Gastroesophageal sphincter (tissue), 4 donors: ENCODE measurements around the gene GPR180. TPM values are rescaled to one million over a fixed set of nuclear protein-coding genes. Genes with fewer than 3 reads are reported as not detected.
"Not testable (repeated sequence)": the region's sequence is repeated elsewhere in the genome, so short reads cannot be mapped to it uniquely, and the experiment has no call there.

ENCODE experiments used
- ATAC-seq: fragments of 150-250 bp; one replicate; pipeline ENCODE4 v1.9.1; 2016; ENCODE audit warnings: mild to moderate bottlenecking, moderate library complexity
- H3K27ac ChIP-seq, 4 donors: fragments of 200-600 bp; sonication (generic) in 3 of 4; 1 replicate in 3 of 4; 2 replicates in 1 of 4; pipeline ENCODE4 v1.5.1; 2016 to 2019
- H3K27me3 ChIP-seq: fragments of 200-600 bp; sonication (generic); one replicate; pipeline ENCODE4 v1.5.1; 2019
- H3K36me3 ChIP-seq, 2 donors: fragments of 200-600 bp; sonication (generic); one replicate each; pipeline ENCODE4 v1.5.1; 2019; ENCODE audit warnings: control low read depth in 1 of 2
- H3K4me1 ChIP-seq, 3 donors: fragments of 200-600 bp; sonication (generic); 1 replicate in 2 of 3; 2 replicates in 1 of 3; pipeline ENCODE4 v1.5.1; 2016 to 2019; ENCODE audit warnings: control low read depth in 2 of 3
- H3K4me3 ChIP-seq, 2 donors: fragments of 200-600 bp; sonication (generic); one replicate each; pipeline ENCODE4 v1.5.1; 2019; ENCODE audit warnings: mild to moderate bottlenecking in 1 of 2, moderate library complexity in 1 of 2
- H3K9me3 ChIP-seq, 3 donors: fragments of 200-600 bp; sonication (generic); one replicate each; pipeline ENCODE4 v1.5.1; 2017 to 2019; ENCODE audit warnings: control low read depth in 2 of 3
- EP300 ChIP-seq: sonication (generic); formaldehyde crosslinking; IDR thresholded peaks from one replicate; pipeline ENCODE4 v1.6.1; 2017; ENCODE audit warnings: antibody characterized with exemption, mild to moderate bottlenecking
- POLR2A ChIP-seq, 2 donors: fragments of 450-650 bp; IDR thresholded peaks; one replicate each; pipeline ENCODE4 v1.6.1; 2017; ENCODE audit warnings: antibody characterized with exemption in 2 of 2, mild to moderate bottlenecking in 2 of 2, moderate library complexity in 1 of 2
- POLR2AphosphoS5 ChIP-seq: sonication (generic); formaldehyde crosslinking; IDR thresholded peaks from one replicate; pipeline ENCODE4 v1.6.1; 2017; ENCODE audit warnings: antibody characterized with exemption
- WGBS, 2 donors: methylation state at CpG; one replicate each; pipeline ENCODE4 v1.1.5; 2018; ENCODE audit warnings: low coverage in 1 of 2; 5-methylcytosine and 5-hydroxymethylcytosine counted together
- total RNA-seq, 4 donors: library from RNA; depleted of rRNA; stranded (reverse); fragments of >200 nt; gene quantifications; one replicate each; pipeline ENCODE4 v1.1.0, GENCODE V29; 2016
- TF ChIP-seq, protein P1 (sequence below), 4 experiments: fragments of 200-600 bp in 2 of 4; fragments of 450-650 bp in 2 of 4; sonication (generic) in 1 of 4; IDR thresholded peaks; one replicate each; pipeline ENCODE4 v1.5.1; 2017 to 2019; ENCODE audit warnings: antibody characterized with exemption in 4 of 4, mild to moderate bottlenecking in 2 of 4, moderate library complexity in 2 of 4

Gene GPR180
- total RNA-seq, 4 donors from 2014 or later = 3.4 to 6.4 (median 5.5) TPM

- no peak overlapping the region for H3K27ac ChIP-seq
- TF ChIP-seq POLR2AphosphoS5 (no peak), POLR2A (IDR thresholded peaks at IDR 0.05) (no peak), EP300 (no peak)
- TF ChIP-seq, protein P1, sequence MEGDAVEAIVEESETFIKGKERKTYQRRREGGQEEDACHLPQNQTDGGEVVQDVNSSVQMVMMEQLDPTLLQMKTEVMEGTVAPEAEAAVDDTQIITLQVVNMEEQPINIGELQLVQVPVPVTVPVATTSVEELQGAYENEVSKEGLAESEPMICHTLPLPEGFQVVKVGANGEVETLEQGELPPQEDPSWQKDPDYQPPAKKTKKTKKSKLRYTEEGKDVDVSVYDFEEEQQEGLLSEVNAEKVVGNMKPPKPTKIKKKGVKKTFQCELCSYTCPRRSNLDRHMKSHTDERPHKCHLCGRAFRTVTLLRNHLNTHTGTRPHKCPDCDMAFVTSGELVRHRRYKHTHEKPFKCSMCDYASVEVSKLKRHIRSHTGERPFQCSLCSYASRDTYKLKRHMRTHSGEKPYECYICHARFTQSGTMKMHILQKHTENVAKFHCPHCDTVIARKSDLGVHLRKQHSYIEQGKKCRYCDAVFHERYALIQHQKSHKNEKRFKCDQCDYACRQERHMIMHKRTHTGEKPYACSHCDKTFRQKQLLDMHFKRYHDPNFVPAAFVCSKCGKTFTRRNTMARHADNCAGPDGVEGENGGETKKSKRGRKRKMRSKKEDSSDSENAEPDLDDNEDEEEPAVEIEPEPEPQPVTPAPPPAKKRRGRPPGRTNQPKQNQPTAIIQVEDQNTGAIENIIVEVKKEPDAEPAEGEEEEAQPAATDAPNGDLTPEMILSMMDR (IDR thresholded peaks at IDR 0.05) = no peak
- no peaks in the 10 kb centered on the region for H3K27me3 ChIP-seq
- H3K4me3 ChIP-seq = no peak overlapping the region
- peaks cover 0 to 9% (median 0%) of the 10 kb centered on the region in 3 donors for H3K9me3 ChIP-seq
- peaks cover 0 to 5% of the 10 kb centered on the region in 2 donors for H3K36me3 ChIP-seq
- no peak for ATAC-seq
- peaks cover 0 to 10% (median 4%) of the 10 kb centered on the region in 3 donors for H3K4me1 ChIP-seq
- WGBS, 2 donors = 33 to 80% methylated on average over 1 of the region's 1 CpG
Measured at GRCh38 chr13:94636942-94637578, 35.4 kb downstream of the GPR180 start.

- H3K9me3 ChIP-seq, H3K36me3 ChIP-seq, ATAC-seq, H3K27ac ChIP-seq, H3K27me3 ChIP-seq, H3K4me3 ChIP-seq: not testable (repeated sequence)
- H3K4me1 ChIP-seq = peaks cover 0 to 15% (median 4%) of the 10 kb centered on the region in 3 donors
- 95 to 100% methylated on average over 3 of the region's 3 CpGs for WGBS, 2 donors
Measured at GRCh38 chr13:94637677-94638076, 36.0 kb downstream of the GPR180 start.

DNA sequence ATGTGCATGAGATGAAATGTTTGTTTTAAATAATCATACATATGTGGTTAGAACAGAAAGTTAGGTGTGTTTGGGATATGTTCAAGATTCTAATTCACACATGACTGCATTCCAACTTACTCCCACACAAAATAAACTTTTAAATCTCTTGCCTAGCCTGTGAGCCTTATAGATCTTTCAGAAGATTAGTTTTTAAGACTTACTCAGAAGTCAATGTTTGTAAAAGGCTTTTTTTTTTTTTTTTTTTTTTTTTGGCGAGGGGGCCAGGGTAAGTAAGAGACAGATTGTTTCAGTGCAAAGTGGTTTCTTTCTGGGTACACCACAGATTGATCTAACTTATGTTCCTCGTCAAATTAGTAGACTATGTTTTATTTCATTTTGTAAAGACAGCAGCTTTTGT, 39.1 kb downstream of the GPR180 start:
- ATAC-seq = no peak
- H3K4me3 ChIP-seq = no peak overlapping the region
- H3K4me1 ChIP-seq = peaks cover 0 to 15% (median 4%) of the 10 kb centered on the region in 3 donors
- H3K27me3 ChIP-seq = no peaks in the 10 kb centered on the region
- 43 to 57% methylated on average over 1 to 2 of the region's 2 CpGs for WGBS, 2 donors
- H3K9me3 ChIP-seq = peaks cover 0 to 9% (median 0%) of the 10 kb centered on the region in 3 donors
- TF ChIP-seq POLR2AphosphoS5 (no peak), POLR2A (IDR thresholded peaks at IDR 0.05) (no peak), EP300 (no peak)
- TF ChIP-seq, protein P1 (IDR thresholded peaks at IDR 0.05) = no peak
- H3K36me3 ChIP-seq = no peaks in the 10 kb centered on the region
- H3K27ac ChIP-seq = no peak overlapping the region

GRCh38 chr13:94641409-94641941, 39.8 kb downstream of the GPR180 start:
- H3K4me3 ChIP-seq = no peak overlapping the region
- no peak for TF ChIP-seq EP300
- no peak for TF ChIP-seq POLR2A (IDR thresholded peaks at IDR 0.05)
- TF ChIP-seq POLR2AphosphoS5 = no peak
- TF ChIP-seq, protein P1 (IDR thresholded peaks at IDR 0.05) = no peak
- peaks cover 0 to 9% (median 0%) of the 10 kb centered on the region in 3 donors for H3K9me3 ChIP-seq
- 14 to 16% methylated on average over 3 of the region's 3 CpGs for WGBS, 2 donors
- H3K4me1 ChIP-seq = peaks cover 0 to 15% (median 4%) of the 10 kb centered on the region in 3 donors
- no peak overlapping the region for H3K27ac ChIP-seq
- no peaks in the 10 kb centered on the region for H3K36me3 ChIP-seq
- H3K27me3 ChIP-seq = no peaks in the 10 kb centered on the region
- no peak for ATAC-seq

DNA sequence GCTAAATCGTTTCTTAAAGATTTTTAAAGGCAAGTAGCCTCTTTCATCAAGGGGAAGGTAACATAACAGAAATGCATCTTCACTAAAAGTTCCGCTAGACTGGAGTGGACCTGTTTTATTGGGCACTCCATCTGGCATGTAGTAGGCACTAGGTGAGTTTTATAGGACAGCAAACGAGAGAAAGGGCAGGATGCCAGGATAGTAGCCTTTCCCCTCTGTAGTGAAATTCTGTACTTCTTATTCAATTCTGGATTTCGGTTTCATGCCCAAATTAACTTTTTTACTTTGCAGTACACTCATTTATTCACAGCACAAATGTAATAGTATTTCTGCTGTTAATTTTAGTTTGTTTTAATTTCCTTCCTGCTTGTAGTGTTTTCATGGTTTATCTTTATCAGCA, 45.2 kb downstream of the GPR180 start:
- WGBS, 2 donors = 81 to 86% methylated on average over 4 of the region's 4 CpGs
- H3K9me3 ChIP-seq = no peaks in the 10 kb centered on the region
- no peak overlapping the region for H3K27ac ChIP-seq
- ATAC-seq = no peak
- H3K36me3 ChIP-seq = no peaks in the 10 kb centered on the region
- no peak overlapping the region for H3K4me3 ChIP-seq
- no peaks in the 10 kb centered on the region for H3K27me3 ChIP-seq
- peaks cover 0 to 6% (median under 1%) of the 10 kb centered on the region in 3 donors for H3K4me1 ChIP-seq
- TF ChIP-seq EP300 = no peak
- no peak for TF ChIP-seq POLR2A (IDR thresholded peaks at IDR 0.05)

DNA sequence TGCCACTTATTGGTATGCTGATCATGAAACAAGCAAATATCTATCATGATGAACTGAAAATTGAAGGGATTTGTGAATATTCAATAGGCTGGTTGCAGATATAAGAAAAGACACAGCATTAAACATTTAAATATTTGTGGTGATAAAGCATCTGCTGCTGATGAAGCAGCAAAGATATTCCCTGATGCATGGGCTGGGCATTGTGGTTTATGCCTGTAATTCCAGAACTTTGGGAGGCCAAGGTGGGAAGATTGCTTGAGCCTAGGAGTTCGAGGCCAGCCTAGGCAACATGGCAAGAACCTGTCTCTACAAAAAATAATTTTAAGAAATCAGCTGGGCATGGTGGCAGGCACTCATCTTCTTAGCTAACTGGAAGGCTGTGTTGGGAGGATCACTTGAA, 54.5 kb downstream of the GPR180 start:
- H3K27ac ChIP-seq = no peak overlapping the region
- H3K9me3 ChIP-seq = peaks cover 0 to 12% (median 0%) of the 10 kb centered on the region in 3 donors
- no peaks in the 10 kb centered on the region for H3K36me3 ChIP-seq
- TF ChIP-seq POLR2A (IDR thresholded peaks at IDR 0.05) (no peak), EP300 (no peak), POLR2AphosphoS5 (no peak)
- TF ChIP-seq, protein P1 (IDR thresholded peaks at IDR 0.05) = no peak
- no peaks in the 10 kb centered on the region for H3K4me1 ChIP-seq
- ATAC-seq = no peak
- H3K27me3 ChIP-seq = no peaks in the 10 kb centered on the region
- 71 to 80% methylated on average over 1 of the region's 1 CpG for WGBS, 2 donors
- H3K4me3 ChIP-seq = no peak overlapping the region
